OCI-LY3 (cell line): ENCODE data around the gene SV2B.

Experiments used
- H2AFZ ChIP-seq: fragments of 200-600, 300-600 bp; shearing (Covaris generic); 2 replicates; pipeline ENCODE4 v1.6.0; 2014; ENCODE audit warnings: antibody characterized with exemption, low read depth, low read length
- H3K27ac ChIP-seq: fragments of 200-600, 300-600 bp; sonication (generic); 2 replicates; pipeline ENCODE4 v1.5.1; 2014; ENCODE audit warnings: mild to moderate bottlenecking, low read length, moderate library complexity, mixed read lengths
- H3K27me3 ChIP-seq: fragments of 200-600, 300-600 bp; sonication (generic); 2 replicates; pipeline ENCODE4 v1.6.1; 2014; ENCODE audit warnings: low read depth, low read length, mixed read lengths
- H3K36me3 ChIP-seq: fragments of 200-600, 300-600 bp; sonication (generic); replicated peaks from 2 replicates; pipeline ENCODE3; 2014; ENCODE audit warnings: low read depth, low read length, mixed read lengths
- H3K4me1 ChIP-seq: fragments of 300-600, 200-600 bp; sonication (generic); 2 replicates; pipeline ENCODE4 v1.6.1; 2014; ENCODE audit warnings: low read length, mixed read lengths
- H3K4me2 ChIP-seq: fragments of 200-600, 300-600 bp; sonication (generic); 2 replicates; pipeline ENCODE4 v1.6.1; 2014; ENCODE audit warnings: low read length, mixed read lengths
- H3K4me3 ChIP-seq: fragments of 300-600, 200-600 bp; sonication (generic); 2 replicates; pipeline ENCODE4 v1.5.1; 2014; ENCODE audit warnings: antibody characterized with exemption, mild to moderate bottlenecking, low read length, moderate library complexity
- H3K79me2 ChIP-seq: fragments of 300-600, 200-600 bp; shearing (Covaris generic); 2 replicates; pipeline ENCODE4 v1.6.1; 2014; ENCODE audit warnings: mild to moderate bottlenecking, low read length, mixed read lengths
- H3K9ac ChIP-seq: fragments of 300-600, 200-600 bp; shearing (Covaris generic); 2 replicates; pipeline ENCODE4 v1.6.0; 2014; ENCODE audit warnings: mild to moderate bottlenecking, low read length, moderate library complexity
- H3K9me3 ChIP-seq: fragments of 200-600, 300-600 bp; shearing (Covaris generic); 2 replicates; pipeline ENCODE4 v1.6.1; 2014; ENCODE audit warnings: low read length, mixed read lengths; ENCODE audit not compliant: insufficient read depth
- H4K20me1 ChIP-seq: fragments of 200-600, 300-600 bp; sonication (generic); 2 replicates; pipeline ENCODE4 v1.6.1; 2016; ENCODE audit warnings: low read length, mixed read lengths; ENCODE audit not compliant: insufficient read depth
- EZH2phosphoT487 ChIP-seq: fragments of 200-600 bp; shearing (Covaris generic); IDR thresholded peaks from 2 replicates; pipeline ENCODE4 v1.6.1; 2018; ENCODE audit warnings: antibody characterized with exemption, mixed run types, low read depth
- TF ChIP-seq, protein P1 (sequence below): fragments of 200-600, 300-600 bp; sonication (generic); IDR thresholded peaks from 2 replicates; pipeline ENCODE4 v1.5.1; 2014; ENCODE audit warnings: antibody characterized with exemption, low read length, low read depth

Gene SV2B

DNA sequence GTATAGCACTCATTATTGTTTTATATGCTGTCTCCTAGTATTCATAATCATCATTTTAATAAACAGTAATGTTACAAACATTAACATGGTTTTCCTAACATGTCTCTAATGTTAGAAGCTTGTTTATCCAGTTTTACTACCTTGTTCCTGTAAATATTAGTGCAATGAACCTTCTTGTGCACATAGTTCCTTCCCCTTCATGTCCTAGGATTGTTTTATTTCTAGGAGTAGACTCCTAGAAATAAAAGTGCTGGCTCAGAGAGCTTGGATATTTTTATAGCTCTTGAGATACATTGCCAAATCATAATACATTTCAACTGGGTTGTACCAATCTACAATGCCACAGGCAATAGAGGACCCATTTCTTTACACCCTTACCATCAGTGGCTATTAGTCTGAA is 161.3 kb downstream of the SV2B start:
- no peaks in the 10 kb centered on the region for H3K36me3 ChIP-seq
- H2AFZ ChIP-seq: no peak overlapping the region
- H3K9me3 ChIP-seq: no peaks in the 10 kb centered on the region
- peaks cover 57% of the 10 kb centered on the region for H3K27me3 ChIP-seq
- H3K4me2 ChIP-seq: no peak overlapping the region
- no peaks in the 10 kb centered on the region for H3K79me2 ChIP-seq
- H3K4me3 ChIP-seq: no peak overlapping the region
- no peak overlapping the region for H3K9ac ChIP-seq
- H3K27ac ChIP-seq: no peak overlapping the region
- no peaks in the 10 kb centered on the region for H3K4me1 ChIP-seq
- H4K20me1 ChIP-seq: no peaks in the 10 kb centered on the region
- TF ChIP-seq EZH2phosphoT487: no peak
- TF ChIP-seq, protein P1, sequence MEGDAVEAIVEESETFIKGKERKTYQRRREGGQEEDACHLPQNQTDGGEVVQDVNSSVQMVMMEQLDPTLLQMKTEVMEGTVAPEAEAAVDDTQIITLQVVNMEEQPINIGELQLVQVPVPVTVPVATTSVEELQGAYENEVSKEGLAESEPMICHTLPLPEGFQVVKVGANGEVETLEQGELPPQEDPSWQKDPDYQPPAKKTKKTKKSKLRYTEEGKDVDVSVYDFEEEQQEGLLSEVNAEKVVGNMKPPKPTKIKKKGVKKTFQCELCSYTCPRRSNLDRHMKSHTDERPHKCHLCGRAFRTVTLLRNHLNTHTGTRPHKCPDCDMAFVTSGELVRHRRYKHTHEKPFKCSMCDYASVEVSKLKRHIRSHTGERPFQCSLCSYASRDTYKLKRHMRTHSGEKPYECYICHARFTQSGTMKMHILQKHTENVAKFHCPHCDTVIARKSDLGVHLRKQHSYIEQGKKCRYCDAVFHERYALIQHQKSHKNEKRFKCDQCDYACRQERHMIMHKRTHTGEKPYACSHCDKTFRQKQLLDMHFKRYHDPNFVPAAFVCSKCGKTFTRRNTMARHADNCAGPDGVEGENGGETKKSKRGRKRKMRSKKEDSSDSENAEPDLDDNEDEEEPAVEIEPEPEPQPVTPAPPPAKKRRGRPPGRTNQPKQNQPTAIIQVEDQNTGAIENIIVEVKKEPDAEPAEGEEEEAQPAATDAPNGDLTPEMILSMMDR: no peak

- no peaks in the 10 kb centered on the region for H3K4me1 ChIP-seq
- no peaks in the 10 kb centered on the region for H3K9me3 ChIP-seq
- no peak overlapping the region for H3K9ac ChIP-seq
- H3K4me2 ChIP-seq: no peak overlapping the region
- peaks cover 60% of the 10 kb centered on the region for H3K27me3 ChIP-seq
- H3K79me2 ChIP-seq: no peaks in the 10 kb centered on the region
- H2AFZ ChIP-seq: no peak overlapping the region
- H3K27ac ChIP-seq: no peak overlapping the region
- no peak overlapping the region for H3K4me3 ChIP-seq
- no peak for TF ChIP-seq EZH2phosphoT487
- TF ChIP-seq, protein P1: no peak
- H3K36me3 ChIP-seq: no peaks in the 10 kb centered on the region
- no peaks in the 10 kb centered on the region for H4K20me1 ChIP-seq
These were observed 163.8 kb downstream of the SV2B start for GRCh38 chr15:91263632-91264531.

DNA sequence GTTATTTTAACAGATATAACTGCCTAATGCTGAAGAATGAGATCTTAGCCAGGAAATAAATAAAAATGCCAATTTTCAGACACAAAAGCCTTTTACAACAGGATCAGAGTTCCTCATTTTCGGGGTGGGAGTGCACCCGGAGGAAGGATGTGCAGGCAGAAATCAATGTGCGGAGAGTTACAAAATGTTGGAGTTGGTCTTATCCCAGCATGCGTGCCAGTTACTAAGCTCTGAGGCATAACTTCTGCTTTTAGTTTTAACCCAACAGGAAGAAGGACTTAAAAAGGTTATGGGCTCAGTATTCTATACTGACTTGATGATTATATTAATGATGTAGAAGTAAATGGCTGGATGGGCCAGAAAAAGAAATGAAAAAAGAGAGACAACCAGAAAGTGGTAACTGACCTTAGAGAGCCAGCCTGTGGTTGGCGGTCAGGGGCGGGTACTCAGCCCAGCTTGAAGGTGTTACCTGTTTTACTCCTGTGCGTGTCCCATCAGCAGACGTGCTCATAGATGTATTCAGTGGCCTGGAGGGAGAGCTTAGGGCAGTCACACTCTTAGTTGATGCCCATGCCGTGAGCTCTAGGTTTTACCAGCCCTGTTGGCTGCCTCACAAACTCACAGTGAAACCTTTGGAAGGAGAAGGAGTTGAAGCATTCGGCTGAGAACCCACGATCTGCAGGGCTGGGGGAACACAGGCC is 164.7 kb downstream of the SV2B start:
- H3K36me3 ChIP-seq: no peaks in the 10 kb centered on the region

DNA sequence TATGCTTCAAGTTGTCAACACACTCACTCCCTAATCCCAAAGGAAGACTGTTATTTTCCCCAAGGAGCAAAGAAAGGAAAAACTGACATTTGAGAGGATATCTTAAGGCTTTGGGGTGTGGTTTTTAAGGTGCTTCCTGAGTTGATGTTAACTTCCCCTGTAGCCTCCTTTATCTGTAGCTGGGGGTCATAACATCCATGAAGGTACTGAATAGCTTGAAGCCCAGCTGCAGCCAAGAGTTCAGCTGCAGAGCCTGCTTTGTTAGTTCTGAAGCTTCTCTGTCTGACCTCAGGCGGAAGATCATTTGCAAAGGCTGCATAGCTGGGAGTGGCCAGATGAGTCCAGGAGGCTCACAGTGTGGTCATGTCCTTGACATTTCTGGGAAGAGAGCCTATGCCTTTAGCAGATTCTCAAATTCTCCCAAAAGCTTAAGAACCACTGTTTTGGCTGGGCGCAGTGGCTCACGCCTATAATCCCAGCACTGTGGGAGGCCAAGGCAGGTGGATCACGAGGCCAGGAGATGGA is 165.4 kb downstream of the SV2B start:
- Histone ChIP-seq H3K9ac (no peak overlapping the region), H3K36me3 (no peaks in the 10 kb centered on the region), H3K4me3 (no peak overlapping the region), H3K9me3 (no peaks in the 10 kb centered on the region), H3K4me1 (no peaks in the 10 kb centered on the region), H3K79me2 (no peaks in the 10 kb centered on the region), H4K20me1 (no peaks in the 10 kb centered on the region), H3K4me2 (no peak overlapping the region), H2AFZ (no peak overlapping the region), H3K27ac (no peak overlapping the region), H3K27me3 (peaks cover 49% of the 10 kb centered on the region)
- no peak for TF ChIP-seq EZH2phosphoT487
- TF ChIP-seq, protein P1: no peak

More for the DNA sequence above, 164.7 kb downstream of the SV2B start:
- Histone ChIP-seq H3K4me2 (no peak overlapping the region), H3K27me3 (peaks cover 53% of the 10 kb centered on the region), H4K20me1 (no peaks in the 10 kb centered on the region), H2AFZ (no peak overlapping the region), H3K9me3 (no peaks in the 10 kb centered on the region), H3K4me3 (no peak overlapping the region), H3K27ac (no peak overlapping the region), H3K9ac (no peak overlapping the region), H3K79me2 (no peaks in the 10 kb centered on the region), H3K4me1 (no peaks in the 10 kb centered on the region)
- TF ChIP-seq, protein P1: no peak
- TF ChIP-seq EZH2phosphoT487: no peak
